Measurements from ENCODE around the gene GET3. TPM values are rescaled to one million over a fixed set of nuclear protein-coding genes. Genes with fewer than 3 reads are reported as not detected.
"Not testable (repeated sequence)": the region's sequence is repeated elsewhere in the genome, so short reads cannot be mapped to it uniquely, and the experiment has no call there.

GET3 gene
- total RNA-seq, 1 experiment from 2014 or later = 69.9 TPM

DNA sequence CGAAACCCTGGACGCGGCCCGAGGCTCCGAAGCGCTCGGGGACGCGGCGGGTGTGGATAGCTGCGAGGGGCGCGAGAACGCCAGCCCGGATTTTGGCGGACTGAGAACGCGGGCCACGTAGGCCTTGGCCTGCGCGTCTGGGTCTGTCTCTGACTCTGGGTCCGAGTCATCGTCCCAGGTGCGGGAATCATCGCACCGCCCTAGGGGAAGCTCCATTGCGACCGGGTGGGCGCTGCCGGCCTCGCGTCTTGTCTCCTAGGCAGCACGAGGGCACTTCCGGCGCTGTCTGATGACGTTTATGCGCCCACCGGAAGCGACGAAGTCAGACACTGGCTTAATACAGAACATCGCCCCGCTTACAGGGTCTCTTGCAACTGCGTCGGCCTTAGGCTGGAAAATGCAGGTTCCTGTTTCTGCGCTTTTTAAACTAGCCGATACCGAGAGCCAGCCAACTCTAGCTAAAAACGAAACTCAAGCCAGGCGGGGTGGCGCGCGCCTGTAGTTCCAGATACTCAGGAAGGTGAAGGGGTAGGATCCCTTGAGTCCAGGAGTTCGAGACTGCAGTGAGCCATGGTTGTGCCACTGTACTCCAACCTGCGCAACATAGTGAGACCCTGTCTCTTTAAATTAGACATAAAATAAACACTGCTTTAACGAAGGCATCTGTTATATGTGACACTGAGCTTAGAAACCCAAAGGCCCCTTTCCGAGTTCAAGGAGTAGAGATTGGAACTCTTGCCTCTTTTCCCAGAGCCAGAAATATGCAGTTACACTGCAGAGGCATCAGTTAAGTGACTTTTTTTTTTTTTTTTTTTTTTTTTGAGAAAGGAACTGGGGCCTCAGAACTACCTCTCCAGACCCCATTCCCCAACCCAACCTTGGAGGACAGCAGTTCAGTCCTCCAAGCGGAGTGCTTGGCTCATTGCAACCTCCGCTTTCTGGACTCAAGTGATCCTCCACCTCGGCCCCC lies 40.6 kb upstream of the GET3 start, which contains the start of gene FBXW9:
FBXW9 (minus strand) TSS at position 266 of the 970 bp plus-strand sequence; CDS start at position 216, 50 bp downstream.
- in situ Hi-C loops (cut with HindIII; ENCODE audit: low pct_unique_long_range_greater_than_20kb, low sequenced_read_pairs) = no loop called here
- Histone ChIP-seq H3K4me3 (ENCODE audit: low read depth in 2 of 2, low read length in 2 of 2) (peak within 1 kb of the TSS; percentile 60 to 69), H3K27ac (ENCODE audit: low read length) (peak within 1 kb of the TSS; percentile 84), H3K4me1 (ENCODE audit: control insufficient read depth, insufficient read depth, low read length) (peaks cover 5% of the 10 kb centered on the region; the same call in 1 of the 2 replicates), H3K9me3 (ENCODE audit: control insufficient read depth, insufficient read depth, low read depth, low read length) (no peaks in the 10 kb centered on the region), H3K27me3 (ENCODE audit: control insufficient read depth, insufficient read depth, low read length) (no peaks in the 10 kb centered on the region), H3K36me3 (ENCODE audit: control insufficient read depth, insufficient read depth, low read length) (peaks cover 5% of the 10 kb centered on the region; the same call in 1 of the 2 replicates)
- POLR2A ChIA-PET = interaction anchor here (0.8 kb wide), 1 partner anchor 15 kb away, joined by 23 read pairs; the partner anchor contains the start of gene DHPS
- DNase-seq (ENCODE audit: low read depth, low spot score) (peak; percentile 61), ATAC-seq (peak; percentile 88)
- TF ChIP-seq, protein P1, sequence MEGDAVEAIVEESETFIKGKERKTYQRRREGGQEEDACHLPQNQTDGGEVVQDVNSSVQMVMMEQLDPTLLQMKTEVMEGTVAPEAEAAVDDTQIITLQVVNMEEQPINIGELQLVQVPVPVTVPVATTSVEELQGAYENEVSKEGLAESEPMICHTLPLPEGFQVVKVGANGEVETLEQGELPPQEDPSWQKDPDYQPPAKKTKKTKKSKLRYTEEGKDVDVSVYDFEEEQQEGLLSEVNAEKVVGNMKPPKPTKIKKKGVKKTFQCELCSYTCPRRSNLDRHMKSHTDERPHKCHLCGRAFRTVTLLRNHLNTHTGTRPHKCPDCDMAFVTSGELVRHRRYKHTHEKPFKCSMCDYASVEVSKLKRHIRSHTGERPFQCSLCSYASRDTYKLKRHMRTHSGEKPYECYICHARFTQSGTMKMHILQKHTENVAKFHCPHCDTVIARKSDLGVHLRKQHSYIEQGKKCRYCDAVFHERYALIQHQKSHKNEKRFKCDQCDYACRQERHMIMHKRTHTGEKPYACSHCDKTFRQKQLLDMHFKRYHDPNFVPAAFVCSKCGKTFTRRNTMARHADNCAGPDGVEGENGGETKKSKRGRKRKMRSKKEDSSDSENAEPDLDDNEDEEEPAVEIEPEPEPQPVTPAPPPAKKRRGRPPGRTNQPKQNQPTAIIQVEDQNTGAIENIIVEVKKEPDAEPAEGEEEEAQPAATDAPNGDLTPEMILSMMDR (IDR thresholded peaks at IDR 0.05) = no peak
- peak; percentile 94 for TF ChIP-seq POLR2AphosphoS5 (IDR thresholded peaks at IDR 0.05; ENCODE audit: low read depth, low read length)
- TF ChIP-seq, protein P2, sequence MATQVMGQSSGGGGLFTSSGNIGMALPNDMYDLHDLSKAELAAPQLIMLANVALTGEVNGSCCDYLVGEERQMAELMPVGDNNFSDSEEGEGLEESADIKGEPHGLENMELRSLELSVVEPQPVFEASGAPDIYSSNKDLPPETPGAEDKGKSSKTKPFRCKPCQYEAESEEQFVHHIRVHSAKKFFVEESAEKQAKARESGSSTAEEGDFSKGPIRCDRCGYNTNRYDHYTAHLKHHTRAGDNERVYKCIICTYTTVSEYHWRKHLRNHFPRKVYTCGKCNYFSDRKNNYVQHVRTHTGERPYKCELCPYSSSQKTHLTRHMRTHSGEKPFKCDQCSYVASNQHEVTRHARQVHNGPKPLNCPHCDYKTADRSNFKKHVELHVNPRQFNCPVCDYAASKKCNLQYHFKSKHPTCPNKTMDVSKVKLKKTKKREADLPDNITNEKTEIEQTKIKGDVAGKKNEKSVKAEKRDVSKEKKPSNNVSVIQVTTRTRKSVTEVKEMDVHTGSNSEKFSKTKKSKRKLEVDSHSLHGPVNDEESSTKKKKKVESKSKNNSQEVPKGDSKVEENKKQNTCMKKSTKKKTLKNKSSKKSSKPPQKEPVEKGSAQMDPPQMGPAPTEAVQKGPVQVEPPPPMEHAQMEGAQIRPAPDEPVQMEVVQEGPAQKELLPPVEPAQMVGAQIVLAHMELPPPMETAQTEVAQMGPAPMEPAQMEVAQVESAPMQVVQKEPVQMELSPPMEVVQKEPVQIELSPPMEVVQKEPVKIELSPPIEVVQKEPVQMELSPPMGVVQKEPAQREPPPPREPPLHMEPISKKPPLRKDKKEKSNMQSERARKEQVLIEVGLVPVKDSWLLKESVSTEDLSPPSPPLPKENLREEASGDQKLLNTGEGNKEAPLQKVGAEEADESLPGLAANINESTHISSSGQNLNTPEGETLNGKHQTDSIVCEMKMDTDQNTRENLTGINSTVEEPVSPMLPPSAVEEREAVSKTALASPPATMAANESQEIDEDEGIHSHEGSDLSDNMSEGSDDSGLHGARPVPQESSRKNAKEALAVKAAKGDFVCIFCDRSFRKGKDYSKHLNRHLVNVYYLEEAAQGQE (IDR thresholded peaks at IDR 0.05; ENCODE audit: insufficient read depth in 1 of 2, low read depth in 2 of 2, low read length in 1 of 2) = no peak
- peak; percentile 99 for TF ChIP-seq SIN3A (IDR thresholded peaks at IDR 0.05; ENCODE audit: borderline replicate concordance, insufficient read depth, low read depth, low read length)
- TF ChIP-seq TCF7L2 (IDR thresholded peaks at IDR 0.05; ENCODE audit: low read depth, low read length) = no peak
- BruUV-seq (replicated peaks) = no TSS peak
- intact Hi-C loops (cut with micrococcal nuclease; ENCODE audit: unreplicated experiment) = no loop called here
- CTCF ChIA-PET = no interaction called here

DNA sequence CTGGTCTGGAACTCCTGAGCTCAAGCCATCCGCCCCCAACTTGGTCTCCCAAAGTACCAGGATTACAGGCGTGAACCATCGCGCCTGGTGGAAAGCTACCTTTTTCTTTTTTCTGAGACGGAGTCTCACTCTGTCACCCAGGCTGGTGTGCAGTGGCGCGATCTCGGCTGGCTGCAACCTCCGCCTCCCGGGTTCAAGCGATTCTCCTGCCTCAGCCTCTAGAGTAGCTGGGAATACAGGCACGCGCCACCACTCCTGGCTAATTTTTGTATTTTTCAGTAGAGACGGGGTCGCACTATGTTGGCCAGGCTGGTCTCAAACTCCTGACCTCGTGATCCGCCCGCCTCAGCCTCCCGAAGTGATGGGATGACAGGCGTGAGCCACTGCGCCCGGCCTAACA lies 39.9 kb upstream of the GET3 start:
- H3K4me3 ChIP-seq (ENCODE audit: low read depth in 2 of 2, low read length in 2 of 2); H3K4me1 ChIP-seq (ENCODE audit: control insufficient read depth, insufficient read depth, low read length); BruUV-seq (replicated peaks); ATAC-seq; DNase-seq (ENCODE audit: low read depth, low spot score); H3K27me3 ChIP-seq (ENCODE audit: control insufficient read depth, insufficient read depth, low read length); intact Hi-C loops (cut with micrococcal nuclease; ENCODE audit: unreplicated experiment); H3K36me3 ChIP-seq (ENCODE audit: control insufficient read depth, insufficient read depth, low read length); H3K27ac ChIP-seq (ENCODE audit: low read length); H3K9me3 ChIP-seq (ENCODE audit: control insufficient read depth, insufficient read depth, low read depth, low read length); in situ Hi-C loops (cut with HindIII; ENCODE audit: low pct_unique_long_range_greater_than_20kb, low sequenced_read_pairs); CTCF ChIA-PET; POLR2A ChIA-PET: not testable (repeated sequence)

DNA sequence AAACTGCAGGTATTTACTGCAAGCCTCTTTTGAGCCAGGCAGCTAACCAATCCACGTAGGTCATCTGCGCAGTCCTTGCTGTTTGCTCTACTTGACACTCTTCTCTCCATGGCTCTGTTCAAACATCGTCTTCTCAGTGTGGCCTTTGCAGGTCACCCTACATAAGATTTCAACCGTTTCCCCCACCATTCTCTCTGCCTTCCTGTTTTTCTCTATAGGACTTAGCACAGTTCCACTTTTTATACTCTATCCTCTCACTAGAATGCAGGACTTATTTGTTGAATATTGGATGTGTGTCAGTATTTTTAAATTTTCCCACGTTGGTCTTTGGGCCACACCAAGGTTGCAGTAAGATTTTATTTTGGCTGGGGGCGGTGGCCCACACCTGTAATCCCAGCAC lies 39.2 kb upstream of the GET3 start:
- BruUV-seq (replicated peaks) = no TSS peak
- in situ Hi-C loops (cut with HindIII; ENCODE audit: low pct_unique_long_range_greater_than_20kb, low sequenced_read_pairs) = no loop called here
- no peak for TF ChIP-seq SIN3A (IDR thresholded peaks at IDR 0.05; ENCODE audit: borderline replicate concordance, insufficient read depth, low read depth, low read length)
- TF ChIP-seq, protein P1 (IDR thresholded peaks at IDR 0.05) = no peak
- TF ChIP-seq, protein P2 (IDR thresholded peaks at IDR 0.05; ENCODE audit: insufficient read depth in 1 of 2, low read depth in 2 of 2, low read length in 1 of 2) = no peak
- no peak for TF ChIP-seq TCF7L2 (IDR thresholded peaks at IDR 0.05; ENCODE audit: low read depth, low read length)
- TF ChIP-seq POLR2AphosphoS5 (IDR thresholded peaks at IDR 0.05; ENCODE audit: low read depth, low read length) = no peak

More for the DNA sequence above, 39.2 kb upstream of the GET3 start:
- DNase-seq (ENCODE audit: low read depth, low spot score) (no peak), ATAC-seq (no peak)
- no peak overlapping the region for H3K27ac ChIP-seq (ENCODE audit: low read length)
- intact Hi-C loops (cut with micrococcal nuclease; ENCODE audit: unreplicated experiment) = no loop called here
- H3K4me3 ChIP-seq (ENCODE audit: low read depth in 2 of 2, low read length in 2 of 2) = no peak overlapping the region
- H3K9me3 ChIP-seq (ENCODE audit: control insufficient read depth, insufficient read depth, low read depth, low read length) = no peaks in the 10 kb centered on the region
- H3K4me1 ChIP-seq (ENCODE audit: control insufficient read depth, insufficient read depth, low read length) = peaks cover 5% of the 10 kb centered on the region; the same call in 1 of the 2 replicates
- ChIA-PET POLR2A (no interaction called here), CTCF (no interaction called here)
- H3K36me3 ChIP-seq (ENCODE audit: control insufficient read depth, insufficient read depth, low read length) = peaks cover 5% of the 10 kb centered on the region; the same call in 1 of the 2 replicates
- no peaks in the 10 kb centered on the region for H3K27me3 ChIP-seq (ENCODE audit: control insufficient read depth, insufficient read depth, low read length)

Data from Panc1 (cell line).